ENCODE measurements around the gene SAMD14.

Gene SAMD14

DNA sequence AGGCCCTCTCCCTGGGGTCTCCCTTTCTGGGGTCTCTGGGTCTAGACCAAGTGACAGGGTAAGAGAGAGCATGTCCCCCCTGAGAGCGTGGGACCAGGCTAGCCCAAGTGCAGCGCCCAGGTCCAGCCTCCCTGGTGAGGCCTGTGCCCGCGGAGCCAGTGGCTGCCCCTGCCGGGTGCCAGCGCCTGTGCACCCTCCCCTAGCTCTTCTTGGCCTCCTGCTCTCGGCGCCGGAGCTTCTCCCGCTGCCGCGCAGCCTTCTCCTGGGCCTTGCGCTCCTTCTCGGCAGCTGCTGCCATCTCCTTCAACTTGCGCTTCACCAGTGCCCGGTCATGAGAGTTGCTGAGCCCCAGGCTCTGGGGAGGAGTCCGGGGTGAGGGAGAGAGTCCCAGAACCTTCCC lies 17.3 kb downstream of the SAMD14 start:
- no peak for DNase-seq

DNA sequence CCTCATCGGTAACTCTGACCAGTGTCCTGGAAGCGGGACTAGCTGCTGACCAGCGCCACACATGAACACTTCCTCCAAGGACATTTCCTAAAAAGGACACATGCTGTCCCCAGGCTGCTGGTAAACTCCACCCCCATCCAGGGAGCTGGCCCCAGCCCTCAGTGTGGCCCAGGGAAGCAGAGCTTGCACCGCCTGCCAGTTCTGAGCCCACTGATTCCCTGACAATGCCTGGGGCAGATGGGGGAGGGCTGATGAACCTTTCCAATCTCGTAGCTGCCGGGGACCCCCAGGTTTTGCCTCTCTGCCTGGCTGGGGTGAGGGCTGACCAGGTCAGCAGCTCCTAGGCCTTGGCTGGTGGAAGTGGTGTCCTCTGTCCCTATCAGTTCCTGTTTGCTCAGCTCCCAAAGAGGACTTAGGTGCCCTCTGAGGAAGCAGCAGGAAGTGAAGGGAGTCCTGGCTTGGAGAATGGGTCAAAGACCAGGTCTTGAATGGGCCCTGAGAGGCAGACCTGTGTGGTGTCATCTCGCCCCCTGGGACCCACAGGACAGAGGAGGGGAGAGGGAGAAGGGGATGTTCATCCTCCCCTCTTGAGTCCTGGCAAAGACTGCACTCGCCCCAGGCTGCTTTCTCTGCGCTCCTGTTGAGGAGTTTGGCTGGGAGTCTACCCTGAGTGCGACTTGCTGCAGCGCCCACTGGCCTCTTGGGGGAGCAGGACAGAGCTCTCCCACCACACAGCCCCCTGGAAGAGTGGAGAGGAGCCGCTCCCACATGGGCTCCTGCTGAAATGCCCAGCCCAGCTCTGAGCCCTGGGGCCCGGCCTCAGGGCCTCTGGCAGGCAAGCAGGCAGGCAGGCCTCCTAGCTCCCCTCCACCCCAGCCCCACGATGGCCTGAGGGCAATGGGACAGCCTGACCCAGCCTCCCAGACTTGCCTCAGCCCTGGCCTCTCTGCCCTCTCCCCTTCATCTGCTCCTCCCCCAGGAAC lies 18.0 kb downstream of the SAMD14 start:
- TF ChIP-seq GATA1 (IDR thresholded peaks at IDR 0.05; ENCODE audit: low read depth, low read length): no peak
- TF ChIP-seq POLR2A (IDR thresholded peaks at IDR 0.05; ENCODE audit: low read length): no peak
- DNase-seq: no peak

More for the DNA sequence above, 17.3 kb downstream of the SAMD14 start:
- TF ChIP-seq GATA1 (IDR thresholded peaks at IDR 0.05; ENCODE audit: low read depth, low read length) (no peak), POLR2A (IDR thresholded peaks at IDR 0.05; ENCODE audit: low read length) (no peak)

GRCh38 chr17:50110591-50111349 lies 19.2 kb downstream of the SAMD14 start:
- TF ChIP-seq POLR2A (IDR thresholded peaks at IDR 0.05; ENCODE audit: low read length): no peak
- no peak for TF ChIP-seq GATA1 (IDR thresholded peaks at IDR 0.05; ENCODE audit: low read depth, low read length)
- no peak for DNase-seq

GRCh38 chr17:50109785-50110184 lies 20.2 kb downstream of the SAMD14 start:
- no peak for TF ChIP-seq GATA1 (IDR thresholded peaks at IDR 0.05; ENCODE audit: low read depth, low read length)
- no peak for TF ChIP-seq POLR2A (IDR thresholded peaks at IDR 0.05; ENCODE audit: low read length)
- DNase-seq: no peak

DNA sequence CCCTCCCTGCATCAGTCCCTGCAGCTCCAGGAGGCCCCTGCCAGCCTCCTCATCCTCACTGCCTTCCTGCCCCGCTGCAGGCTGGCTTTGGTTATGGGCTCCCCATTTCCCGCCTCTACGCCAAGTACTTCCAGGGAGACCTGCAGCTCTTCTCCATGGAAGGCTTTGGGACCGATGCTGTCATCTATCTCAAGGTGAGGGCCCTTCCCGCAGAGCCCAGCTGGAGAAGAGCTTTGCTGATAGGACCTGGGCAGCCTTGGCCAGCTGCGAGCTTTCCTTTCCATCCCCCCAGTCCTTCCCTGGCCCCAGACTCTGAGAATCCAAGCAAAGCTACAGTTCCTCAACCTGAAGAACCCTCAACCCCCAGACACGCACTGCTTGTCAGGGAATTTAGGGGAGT lies 20.8 kb downstream of the SAMD14 start:
- no peak for DNase-seq
- TF ChIP-seq POLR2A (IDR thresholded peaks at IDR 0.05; ENCODE audit: low read length): no peak
- no peak for TF ChIP-seq GATA1 (IDR thresholded peaks at IDR 0.05; ENCODE audit: low read depth, low read length)

DNA sequence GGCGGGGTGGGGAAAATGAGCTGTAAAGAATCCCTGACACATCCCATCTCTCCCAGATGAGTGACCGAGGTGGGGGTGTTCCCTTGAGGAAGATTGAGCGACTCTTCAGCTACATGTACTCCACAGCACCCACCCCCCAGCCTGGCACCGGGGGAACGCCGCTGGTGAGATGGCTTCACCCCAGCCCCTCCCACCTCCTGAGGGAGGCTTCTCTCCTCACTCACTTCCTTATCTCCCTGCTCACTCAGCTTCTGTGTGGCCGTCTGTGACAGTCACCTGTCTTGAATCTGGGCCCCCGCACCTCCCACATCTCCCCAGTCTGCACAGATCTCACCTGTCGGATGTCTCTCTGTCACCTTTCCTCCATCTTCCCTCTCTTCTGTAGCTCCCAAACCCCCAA lies 21.4 kb downstream of the SAMD14 start:
- DNase-seq: no peak
- no peak for TF ChIP-seq GATA1 (IDR thresholded peaks at IDR 0.05; ENCODE audit: low read depth, low read length)
- TF ChIP-seq POLR2A (IDR thresholded peaks at IDR 0.05; ENCODE audit: low read length): no peak

GRCh38 chr17:50107790-50108414 lies 22.1 kb downstream of the SAMD14 start:
- no peak for DNase-seq
- TF ChIP-seq POLR2A (IDR thresholded peaks at IDR 0.05; ENCODE audit: low read length): no peak

GRCh38 chr17:50106393-50107131 lies 23.4 kb downstream of the SAMD14 start:
- TF ChIP-seq POLR2A (IDR thresholded peaks at IDR 0.05; ENCODE audit: low read length) (no peak), GATA1 (IDR thresholded peaks at IDR 0.05; ENCODE audit: low read depth, low read length) (no peak)
- DNase-seq: no peak

DNA sequence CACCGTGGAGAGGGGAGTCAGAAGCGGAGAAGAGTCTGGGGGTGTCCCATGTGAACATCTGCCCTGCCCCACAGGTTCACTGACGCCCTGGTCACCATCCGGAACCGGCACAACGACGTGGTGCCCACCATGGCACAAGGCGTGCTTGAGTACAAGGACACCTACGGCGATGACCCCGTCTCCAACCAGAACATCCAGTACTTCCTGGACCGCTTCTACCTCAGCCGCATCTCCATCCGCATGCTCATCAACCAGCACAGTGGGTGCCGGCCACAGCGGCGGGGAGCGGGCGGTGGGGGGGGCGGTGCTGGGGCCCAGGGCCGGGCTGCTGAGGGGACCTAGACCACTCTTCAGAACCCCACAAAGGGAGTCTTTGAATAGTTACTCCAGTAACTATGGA lies 24.1 kb downstream of the SAMD14 start:
- no peak for TF ChIP-seq POLR2A (IDR thresholded peaks at IDR 0.05; ENCODE audit: low read length)
- TF ChIP-seq GATA1 (IDR thresholded peaks at IDR 0.05; ENCODE audit: low read depth, low read length): no peak
- DNase-seq: no peak

GRCh38 chr17:50103941-50104340 lies 26.0 kb downstream of the SAMD14 start:
- DNase-seq: no peak
- TF ChIP-seq POLR2A (IDR thresholded peaks at IDR 0.05; ENCODE audit: low read length) (no peak), GATA1 (IDR thresholded peaks at IDR 0.05; ENCODE audit: low read depth, low read length) (no peak)

DNA sequence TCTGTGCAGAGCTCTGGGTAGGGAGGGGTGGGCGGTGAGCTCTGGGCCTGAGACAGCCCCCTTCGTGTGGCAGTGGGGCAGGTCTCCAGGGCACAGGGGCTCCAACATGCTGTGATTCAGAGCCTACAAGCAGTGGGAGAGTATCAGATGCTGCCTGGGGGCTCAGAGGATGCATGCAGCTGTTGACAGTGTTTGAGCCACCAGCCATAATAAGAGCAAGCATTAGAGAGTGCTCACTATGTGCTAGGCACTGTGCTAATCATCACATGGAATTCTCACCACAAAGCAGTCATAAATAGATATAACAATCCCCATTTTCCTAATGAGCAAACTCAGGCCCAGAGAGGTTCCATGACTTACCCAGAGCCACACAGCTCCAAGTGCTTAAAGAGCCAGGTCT lies 26.7 kb downstream of the SAMD14 start:
- no peak for DNase-seq
- TF ChIP-seq GATA1 (IDR thresholded peaks at IDR 0.05; ENCODE audit: low read depth, low read length): no peak
- no peak for TF ChIP-seq POLR2A (IDR thresholded peaks at IDR 0.05; ENCODE audit: low read length)

DNA sequence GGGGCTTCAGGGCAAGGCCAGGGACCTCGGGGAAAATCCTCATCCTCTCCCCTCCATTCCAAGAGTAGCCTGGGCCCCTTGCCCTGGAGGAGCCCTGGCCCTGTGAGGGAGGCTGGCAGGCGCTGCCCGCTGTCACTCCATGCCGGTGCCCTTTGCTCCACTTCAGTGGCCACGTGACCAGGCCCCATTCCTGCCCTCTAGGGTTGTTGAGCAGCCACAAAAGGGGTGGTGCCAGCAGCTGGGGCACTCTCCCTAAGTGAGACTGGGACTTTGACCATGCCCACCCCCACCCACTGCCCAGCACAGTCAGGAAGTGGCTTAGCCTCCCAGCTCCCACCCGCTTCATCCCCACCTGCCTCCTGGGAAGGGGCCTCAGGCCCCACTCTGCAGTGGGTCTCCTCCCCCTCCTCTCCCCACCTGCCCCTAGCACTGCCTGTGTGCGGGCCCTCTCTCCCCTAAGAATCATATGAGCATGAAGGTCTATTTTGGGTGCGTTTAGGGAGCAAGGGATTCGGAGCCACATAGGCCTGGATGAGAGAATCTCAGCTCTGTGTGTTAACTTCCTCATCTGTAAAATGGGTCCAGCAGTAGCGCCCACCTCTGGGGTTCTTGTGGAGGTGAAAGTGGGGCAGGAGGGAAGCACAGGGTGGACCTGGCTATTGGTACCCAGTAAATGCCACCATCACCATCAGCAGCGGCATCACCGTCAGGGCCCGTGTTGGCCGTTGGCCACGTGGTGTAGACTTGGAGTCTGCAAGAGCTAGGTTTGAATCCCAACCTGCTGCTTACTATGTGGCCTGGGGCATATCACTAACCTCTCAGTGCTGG lies 27.6 kb downstream of the SAMD14 start:
- no peak for DNase-seq
- TF ChIP-seq POLR2A (IDR thresholded peaks at IDR 0.05; ENCODE audit: low read length): no peak
- TF ChIP-seq GATA1 (IDR thresholded peaks at IDR 0.05; ENCODE audit: low read depth, low read length): no peak
